ENCODE results near the gene SCAMP2. TPM values are rescaled to one million over a fixed set of nuclear protein-coding genes. Genes with fewer than 3 reads are reported as not detected.

The SCAMP2 gene
- total RNA-seq, 1 donor from 2014 or later = 35.6 TPM

- Mint-ChIP-seq H3K4me1 (ENCODE audit: low read depth, unreplicated experiment) (peaks cover 6% of the 10 kb centered on the region), H3K36me3 (ENCODE audit: unreplicated experiment) (no peaks in the 10 kb centered on the region), H3K27ac (ENCODE audit: unreplicated experiment) (peak within 1 kb of the TSS; percentile 17), H3K9me3 (ENCODE audit: unreplicated experiment) (peaks cover 7% of the 10 kb centered on the region), H3K27me3 (ENCODE audit: unreplicated experiment) (peaks cover 8% of the 10 kb centered on the region), H3K4me3 (ENCODE audit: unreplicated experiment) (no peak within 1 kb of the TSS)
- no peak for DNase-seq
- no peak for TF ChIP-seq CTCF (IDR thresholded peaks at IDR 0.05; ENCODE audit: partially characterized antibody, unreplicated experiment)
Measured at GRCh38 chr15:74812533-74812932, 60.6 kb downstream of the SCAMP2 start, which contains the start of gene LMAN1L. Gene LMAN1L, plus strand, starts transcription at chr15:74812835. Its CDS starts 20 bp downstream, at chr15:74812855.

GRCh38 chr15:74809956-74810355, 63.2 kb downstream of the SCAMP2 start:
- Mint-ChIP-seq H3K4me3 (ENCODE audit: unreplicated experiment) (no peak overlapping the region), H3K27ac (ENCODE audit: unreplicated experiment) (no peak overlapping the region), H3K36me3 (ENCODE audit: unreplicated experiment) (no peaks in the 10 kb centered on the region), H3K4me1 (ENCODE audit: low read depth, unreplicated experiment) (no peaks in the 10 kb centered on the region), H3K27me3 (ENCODE audit: unreplicated experiment) (peaks cover 6% of the 10 kb centered on the region), H3K9me3 (ENCODE audit: unreplicated experiment) (peaks cover 5% of the 10 kb centered on the region)
- no peak for TF ChIP-seq CTCF (IDR thresholded peaks at IDR 0.05; ENCODE audit: partially characterized antibody, unreplicated experiment)
- no peak for DNase-seq

- Mint-ChIP-seq H3K36me3 (ENCODE audit: unreplicated experiment) (peaks cover 1% of the 10 kb centered on the region), H3K27ac (ENCODE audit: unreplicated experiment) (no peak overlapping the region), H3K9me3 (ENCODE audit: unreplicated experiment) (peaks cover 8% of the 10 kb centered on the region), H3K4me1 (ENCODE audit: low read depth, unreplicated experiment) (no peaks in the 10 kb centered on the region), H3K4me3 (ENCODE audit: unreplicated experiment) (no peak overlapping the region), H3K27me3 (ENCODE audit: unreplicated experiment) (peaks cover 7% of the 10 kb centered on the region)
- no peak for TF ChIP-seq CTCF (IDR thresholded peaks at IDR 0.05; ENCODE audit: partially characterized antibody, unreplicated experiment)
- DNase-seq = no peak
Measured at GRCh38 chr15:74809242-74809641, 63.9 kb downstream of the SCAMP2 start.

- no peak for TF ChIP-seq CTCF (IDR thresholded peaks at IDR 0.05; ENCODE audit: partially characterized antibody, unreplicated experiment)
- Mint-ChIP-seq H3K4me3 (ENCODE audit: unreplicated experiment) (no peak overlapping the region), H3K27me3 (ENCODE audit: unreplicated experiment) (peaks cover 7% of the 10 kb centered on the region), H3K4me1 (ENCODE audit: low read depth, unreplicated experiment) (no peaks in the 10 kb centered on the region), H3K9me3 (ENCODE audit: unreplicated experiment) (peaks cover 10% of the 10 kb centered on the region), H3K27ac (ENCODE audit: unreplicated experiment) (no peak overlapping the region), H3K36me3 (ENCODE audit: unreplicated experiment) (peaks cover 5% of the 10 kb centered on the region)
- no peak for DNase-seq
Measured at GRCh38 chr15:74808840-74809229, 64.3 kb downstream of the SCAMP2 start.

- Mint-ChIP-seq H3K4me1 (ENCODE audit: low read depth, unreplicated experiment) (no peaks in the 10 kb centered on the region), H3K27me3 (ENCODE audit: unreplicated experiment) (peaks cover 7% of the 10 kb centered on the region), H3K4me3 (ENCODE audit: unreplicated experiment) (no peak overlapping the region), H3K27ac (ENCODE audit: unreplicated experiment) (no peak overlapping the region), H3K9me3 (ENCODE audit: unreplicated experiment) (peaks cover 10% of the 10 kb centered on the region), H3K36me3 (ENCODE audit: unreplicated experiment) (peaks cover 6% of the 10 kb centered on the region)
- TF ChIP-seq CTCF (IDR thresholded peaks at IDR 0.05; ENCODE audit: partially characterized antibody, unreplicated experiment) = no peak
- no peak for DNase-seq
Measured at GRCh38 chr15:74808078-74808839, 64.9 kb downstream of the SCAMP2 start.

Measured in glutamatergic neuron (in vitro differentiated cells).